H1 (cell line): Measurements from ENCODE around the gene EIF4E2. TPM values are rescaled to one million over a fixed set of nuclear protein-coding genes. Genes with fewer than 3 reads are reported as not detected.
A peak's percentile ranks its signal among the peaks of the same experiment; 100 is the strongest.

Experiments
- CTCF ChIA-PET: fragments of 300-600 bp; sonication (Branson Sonifier 250); formaldehyde crosslinking; loops from one replicate; lab custom pipeline; 2021; ENCODE audit not compliant: partially characterized antibody; lab: Charles Lee
- POLR2A ChIA-PET: fragments of 300-600 bp; sonication (Branson Sonifier 250); formaldehyde crosslinking; loops from one replicate; lab custom pipeline; 2021; ENCODE audit warnings: inconsistent platforms; ENCODE audit not compliant: partially characterized antibody; lab: Charles Lee
- DNase-seq, 2 experiments: peaks; one replicate each; pipeline versions ENCODE4 v3.0.0 to v3.0.0-alpha.2; 2010 to 2022; ENCODE audit warnings: low spot score in 2 of 2, low read depth in 1 of 2, mixed read lengths in 1 of 2
- FAIRE-seq: peaks from 2 replicates; lab custom pipeline; 2011; peaks lifted over from hg19 to GRCh38; lab: Jason Lieb, UNC
- H2AFZ ChIP-seq: 2 replicates; pipeline ENCODE4 v1.8.1; 2012; ENCODE audit warnings: low read length, inconsistent platforms
- H2AK5ac ChIP-seq: 2 replicates; pipeline ENCODE4 v1.6.1; 2013; ENCODE audit warnings: low read depth, low read length
- H2BK120ac ChIP-seq: replicated peaks from 2 replicates; pipeline ENCODE3; 2013; ENCODE audit warnings: low read depth, low read length, inconsistent platforms
- H2BK12ac ChIP-seq: 2 replicates; pipeline ENCODE4 v1.6.1; 2013; ENCODE audit warnings: low read depth, low read length
- H2BK15ac ChIP-seq: 2 replicates; pipeline ENCODE4 v1.6.1; 2013; ENCODE audit warnings: low read length
- H2BK20ac ChIP-seq: 2 replicates; pipeline ENCODE4 v1.6.1; 2013; ENCODE audit warnings: low read length
- H2BK5ac ChIP-seq: 2 replicates; pipeline ENCODE4 v1.6.1; 2013; ENCODE audit warnings: low read depth, low read length
- H3K14ac ChIP-seq: 2 replicates; pipeline ENCODE4 v1.6.1; 2013; ENCODE audit warnings: inconsistent platforms; ENCODE audit not compliant: insufficient read length
- H3K18ac ChIP-seq: 2 replicates; pipeline ENCODE4 v1.6.1; 2013; ENCODE audit warnings: low read length; ENCODE audit errors: extremely low read depth
- H3K23ac ChIP-seq: 2 replicates; pipeline ENCODE4 v1.6.1; 2013; ENCODE audit warnings: inconsistent platforms; ENCODE audit not compliant: insufficient read length
- H3K23me2 ChIP-seq: 2 replicates; pipeline ENCODE4 v1.6.1; 2013; ENCODE audit warnings: low read depth, low read length
- H3K27ac ChIP-seq: 2 replicates; pipeline ENCODE4 v1.6.1; 2011; ENCODE audit warnings: low read depth, low read length, inconsistent platforms
- H3K27me3 ChIP-seq, 4 experiments: replicated peaks in 1 of 4; 1 replicate in 1 of 4; 2 replicates in 3 of 4; pipeline versions ENCODE4 v1.6.1 to v1.8.1; 2011 to 2013; ENCODE audit warnings: low read length in 3 of 4, mild to moderate bottlenecking in 3 of 4, inconsistent platforms in 2 of 4, mixed read lengths in 2 of 4, moderate library complexity in 1 of 4; ENCODE audit not compliant: control insufficient read depth in 3 of 4, insufficient read depth in 3 of 4; ENCODE audit errors: extremely low read depth in 1 of 4
- H3K36me3 ChIP-seq, 4 experiments: 2 replicates each; pipeline versions ENCODE4 v1.6.1 to v1.8.1; 2011 to 2013; ENCODE audit warnings: mild to moderate bottlenecking in 4 of 4, low read length in 3 of 4, moderate library complexity in 2 of 4, control low read depth in 1 of 4, inconsistent platforms in 1 of 4; ENCODE audit not compliant: insufficient read depth in 4 of 4, control insufficient read depth in 2 of 4
- H3K4ac ChIP-seq: replicated peaks from 2 replicates; pipeline ENCODE3; 2013; ENCODE audit warnings: low read length, low read depth, mixed read lengths, inconsistent platforms; ENCODE audit not compliant: insufficient read length
- H3K4me1 ChIP-seq, 4 experiments: replicated peaks in 1 of 4; 1 replicate in 1 of 4; 2 replicates in 3 of 4; pipeline versions ENCODE4 v1.6.1 to v1.8.1; 2011 to 2013; ENCODE audit warnings: low read length in 3 of 4, inconsistent platforms in 2 of 4, mixed read lengths in 1 of 4; ENCODE audit not compliant: insufficient read depth in 4 of 4, control insufficient read depth in 3 of 4
- H3K4me2 ChIP-seq, 2 experiments: 2 replicates each; pipeline versions ENCODE4 v1.6.1 to v1.8.1; 2011 to 2013; ENCODE audit warnings: low read depth in 2 of 2, low read length in 2 of 2, control low read depth in 1 of 2, inconsistent platforms in 1 of 2, mild to moderate bottlenecking in 1 of 2; ENCODE audit not compliant: insufficient read depth in 1 of 2
- H3K4me3 ChIP-seq, 4 experiments: fragments of 200-600, 300-600 bp in 1 of 4; sonication (generic), shearing (Covaris generic), sonication (Bioruptor Twin) in 1 of 4; 2 replicates each; pipeline versions ENCODE4 v1.5.1 to v1.8.1; 2011 to 2016; ENCODE audit warnings: low read length in 4 of 4, low read depth in 3 of 4, control low read depth in 2 of 4, inconsistent platforms in 2 of 4, mild to moderate bottlenecking in 2 of 4, mixed read lengths in 1 of 4, moderate library complexity in 1 of 4; ENCODE audit not compliant: insufficient read depth in 2 of 4; ENCODE audit errors: extremely low read depth in 1 of 4
- H3K56ac ChIP-seq: replicated peaks from 2 replicates; pipeline ENCODE3; 2013; ENCODE audit warnings: low read depth, mild to moderate bottlenecking, mixed read lengths, low read length, inconsistent platforms; ENCODE audit not compliant: insufficient read length
- H3K79me1 ChIP-seq: 2 replicates; pipeline ENCODE4 v1.6.1; 2013; ENCODE audit warnings: low read depth, low read length, control low read depth
- H3K79me2 ChIP-seq, 2 experiments: 2 replicates each; pipeline versions ENCODE4 v1.6.1 to v1.8.1; 2012 to 2013; ENCODE audit warnings: low read length in 2 of 2, mild to moderate bottlenecking in 2 of 2, inconsistent platforms in 1 of 2; ENCODE audit not compliant: insufficient read depth in 2 of 2, control insufficient read depth in 1 of 2
- H3K9ac ChIP-seq, 4 experiments: replicated peaks in 1 of 4; 1 replicate in 1 of 4; 2 replicates in 3 of 4; pipeline versions ENCODE4 v1.6.1 to v1.8.1; 2011 to 2013; ENCODE audit warnings: low read depth in 3 of 4, low read length in 3 of 4, control low read depth in 2 of 4, mild to moderate bottlenecking in 2 of 4, moderate library complexity in 2 of 4, inconsistent platforms in 1 of 4; ENCODE audit errors: extremely low read depth in 1 of 4
- H3K9me3 ChIP-seq, 2 experiments: 2 replicates each; pipeline versions ENCODE4 v1.6.1 to v1.8.1; 2012 to 2013; ENCODE audit warnings: mild to moderate bottlenecking in 2 of 2, moderate library complexity in 2 of 2, control low read depth in 1 of 2, inconsistent platforms in 1 of 2, low read depth in 1 of 2, low read length in 1 of 2, mixed read lengths in 1 of 2; ENCODE audit not compliant: insufficient read depth in 2 of 2
- H4K20me1 ChIP-seq, 2 experiments: replicated peaks in 1 of 2; 2 replicates each; pipeline versions ENCODE3 to v1.8.1; 2011 to 2013; ENCODE audit warnings: inconsistent platforms in 2 of 2, low read length in 2 of 2, mild to moderate bottlenecking in 1 of 2; ENCODE audit not compliant: insufficient read depth in 2 of 2, control insufficient read depth in 1 of 2
- H4K5ac ChIP-seq: 2 replicates; pipeline ENCODE4 v1.6.1; 2013; ENCODE audit warnings: low read length, low read depth, mixed read lengths, inconsistent platforms; ENCODE audit not compliant: insufficient read length
- H4K8ac ChIP-seq: 2 replicates; pipeline ENCODE4 v1.8.0; 2013; ENCODE audit warnings: mild to moderate bottlenecking, moderate library complexity, low read length, inconsistent platforms; ENCODE audit not compliant: insufficient read depth; ENCODE audit errors: extremely low read depth
- H4K91ac ChIP-seq: replicated peaks from 2 replicates; pipeline ENCODE3; 2013; ENCODE audit warnings: low read length, mixed read lengths, inconsistent platforms; ENCODE audit not compliant: insufficient read length
- BRCA1 ChIP-seq: IDR thresholded peaks from 2 replicates; pipeline ENCODE4 v1.6.1; 2012; ENCODE audit warnings: low read depth, low read length, improper control_type of control experiment
- CEBPB ChIP-seq: IDR thresholded peaks from 2 replicates; pipeline ENCODE4 v1.6.1; 2012; ENCODE audit warnings: low read depth, low read length
- CHD1 ChIP-seq: IDR thresholded peaks from 2 replicates; pipeline ENCODE4 v1.6.1; 2012; ENCODE audit warnings: low read depth, low read length, improper control_type of control experiment
- CREB1 ChIP-seq: IDR thresholded peaks from 2 replicates; pipeline ENCODE4 v1.6.1; 2012; ENCODE audit warnings: inconsistent platforms
- GABPA ChIP-seq: IDR thresholded peaks from 2 replicates; pipeline ENCODE4 v1.6.1; 2011; ENCODE audit warnings: mild to moderate bottlenecking, low read length, moderate library complexity, borderline replicate concordance; ENCODE audit not compliant: insufficient read depth
- HDAC2 ChIP-seq, 2 experiments: fragments of 300-600 bp in 1 of 2; sonication (generic) in 1 of 2; IDR thresholded peaks; 2 replicates each; pipeline ENCODE4 v1.6.1; 2011 to 2012; ENCODE audit warnings: low read depth in 2 of 2, low read length in 2 of 2, mild to moderate bottlenecking in 2 of 2, moderate library complexity in 2 of 2, borderline replicate concordance in 1 of 2, inconsistent platforms in 1 of 2
- KDM1A ChIP-seq: fragments of 200-600, 300-600 bp; sonication (generic); IDR thresholded peaks from 2 replicates; pipeline ENCODE4 v1.7.1; 2016; ENCODE audit warnings: mild to moderate bottlenecking, low read length, borderline replicate concordance
- KDM4A ChIP-seq: IDR thresholded peaks from one replicate; pipeline ENCODE4 v1.7.1; 2012; ENCODE audit warnings: low read depth, mild to moderate bottlenecking, moderate library complexity, low read length, inconsistent platforms; ENCODE audit not compliant: severe bottlenecking
- KDM5A ChIP-seq: fragments of 200-600 bp; IDR thresholded peaks from 2 replicates; pipeline ENCODE4 v1.7.1; 2012; ENCODE audit warnings: mild to moderate bottlenecking, low read length, inconsistent platforms, mixed read lengths
- NRF1 ChIP-seq: IDR thresholded peaks from 2 replicates; pipeline ENCODE4 v1.6.1; 2011; ENCODE audit warnings: mild to moderate bottlenecking, low read depth, low read length, improper control_type of control experiment
- PHF8 ChIP-seq: fragments of 200-600 bp; sonication (generic); conservative IDR thresholded peaks from 2 replicates; pipeline ENCODE4 v1.7.1; 2012; ENCODE audit warnings: low read depth, mild to moderate bottlenecking, inconsistent platforms, low read length, moderate library complexity
- RFX5 ChIP-seq: IDR thresholded peaks from 2 replicates; pipeline ENCODE4 v1.6.1; 2011; ENCODE audit warnings: low read depth, low read length, improper control_type of control experiment, borderline replicate concordance
- YY1 ChIP-seq: IDR thresholded peaks from 2 replicates; pipeline ENCODE4 v1.6.1; 2011; ENCODE audit warnings: low read depth, mild to moderate bottlenecking, low read length
- WGBS, 2 experiments: shearing (Covaris generic) in 1 of 2; methylation state at CpG; one replicate each; pipeline versions ENCODE4 v1.1.6 to v1.1.7; 2013 to 2015; ENCODE audit warnings: low lambda C conversion rate in 2 of 2, mixed read lengths in 2 of 2, inconsistent platforms in 1 of 2, low coverage in 1 of 2, missing lambda C conversion rate in 1 of 2; ENCODE audit not compliant: insufficient replicate concordance in 2 of 2, insufficient coverage in 1 of 2, insufficient read length in 1 of 2; ENCODE audit errors: extremely low coverage in 1 of 2, missing lambda C conversion rate in 1 of 2; 5-methylcytosine and 5-hydroxymethylcytosine counted together
- polyA plus RNA-seq, 7 experiments: library from polyadenylated mRNA; depleted of rRNA in 3 of 7; stranded (reverse) in 5 of 7; unstranded in 2 of 7; fragments of >200 nt in 5 of 7; fragments of 200-250 nt in 2 of 7; gene quantifications; 1 replicate in 5 of 7; 2 replicates in 1 of 7; 4 replicates in 1 of 7; pipeline versions ENCODE4 v1.2.1 to v1.2.3, GENCODE V29; 2011 to 2013; ENCODE audit warnings: missing spikeins in 2 of 7, mixed read lengths in 2 of 7
- total RNA-seq: library from RNA; stranded (reverse); fragmentation: NEBNext Ultra II Directional; extraction: Animal tissue kit (Norgen Biotek cat#: 25700); gene quantifications from 2 replicates; pipeline ENCODE4 v1.2.1, GENCODE V29; 2021

EIF4E2 gene
- total and polyA plus RNA-seq, 2 of the 8 experiments (the other 6 are each of a cell fraction or from before 2014, with no cell fraction given): 39.4 to 114 TPM

- no peak overlapping the region for H3K4me2 ChIP-seq
- peaks cover 10 to 25% (median 16%) of the 10 kb centered on the region in 4 experiments for H3K27me3 ChIP-seq
- H4K91ac ChIP-seq: no peak overlapping the region
- POLR2A ChIA-PET: interaction anchor here (0.9 to 2.1 kb wide), 4 partner anchors 8 to 21 kb away, joined by 3 to 5 read pairs (median 4); partner anchors contain the start of genes CHRNG and PRSS56
- no peak overlapping the region for H3K4ac ChIP-seq
- FAIRE-seq (no peak), DNase-seq (no peak)
- H2AK5ac ChIP-seq: 0 out of 2 replicates have a peak overlapping the region, but pooled peaks have one; percentile 82
- H3K9ac ChIP-seq: no peak overlapping the region
- WGBS, 2 experiments: 88% methylated on average over 6 of the region's 6 CpGs; no CpG with 5 or more reads in 1 of the 2 experiments
- H3K18ac ChIP-seq: no peak overlapping the region
- no peak overlapping the region for H4K8ac ChIP-seq
- no peak overlapping the region for H2AFZ ChIP-seq
- no peak overlapping the region; the same call in 1 of the 2 replicates for H2BK15ac ChIP-seq
- H2BK20ac ChIP-seq: peak overlapping the region; percentile 48; the same call in 1 of the 2 replicates
- H3K79me1 ChIP-seq: no peaks in the 10 kb centered on the region
- H3K9me3 ChIP-seq: no peaks in the 10 kb centered on the region
- no peaks in the 10 kb centered on the region for H3K79me2 ChIP-seq
- H3K14ac ChIP-seq: no peak overlapping the region
- H4K5ac ChIP-seq: no peak overlapping the region
- H3K36me3 ChIP-seq: no peaks in the 10 kb centered on the region
- peaks cover 6% of the 10 kb centered on the region; the same call in 1 of the 2 replicates for H3K23me2 ChIP-seq
- H3K56ac ChIP-seq: no peak overlapping the region
- no peak overlapping the region for H3K4me3 ChIP-seq
- H3K27ac ChIP-seq: no peak overlapping the region
- peaks cover 3% of the 10 kb centered on the region in 2 experiments for H4K20me1 ChIP-seq
- H2BK5ac ChIP-seq: no peak overlapping the region
- CTCF ChIA-PET: interaction anchor here (1.2 to 3.2 kb wide), 4 partner anchors 10 to 55 kb away, joined by 3 to 21 read pairs (median 4); no protein-coding TSS in a partner anchor
- no peak overlapping the region for H2BK120ac ChIP-seq
- 0 out of 2 replicates have a peak overlapping the region, but pooled peaks have one; percentile 27 for H2BK12ac ChIP-seq
- peaks cover 0 to 15% (median 10%) of the 10 kb centered on the region in 4 experiments; a peak in 6 of 7 replicates for H3K4me1 ChIP-seq
- H3K23ac ChIP-seq: no peak overlapping the region
- TF ChIP-seq HDAC2 (IDR thresholded peaks at IDR 0.05; ENCODE audit: borderline replicate concordance in 1 of 2, low read depth in 2 of 2, low read length in 2 of 2) (no peak), KDM5A (no peak), RFX5 (no peak), YY1 (no peak), KDM4A (no peak), KDM1A (no peak), CREB1 (no peak), CHD1 (no peak), GABPA (no peak), CEBPB (no peak), NRF1 (no peak), BRCA1 (no peak), PHF8 (no peak)
These were observed 22.5 kb upstream of the EIF4E2 start for GRCh38 chr2:232527905-232528470.
